CD14-positive monocyte (primary cell): ENCODE measurements around the gene MAST2. TPM values are rescaled to one million over a fixed set of nuclear protein-coding genes. Genes with fewer than 3 reads are reported as not detected.

Experiments
- DNase-seq, 3 donors: peaks; one replicate each; pipeline ENCODE4 v3.0.0-alpha.2; 2011 to 2022
- H2AFZ ChIP-seq: 2 replicates; pipeline ENCODE4 v1.6.0; 2012; ENCODE audit warnings: mild to moderate bottlenecking, low read depth, low read length, inconsistent platforms; ENCODE audit not compliant: insufficient read depth, poor library complexity, severe bottlenecking
- H3K27ac ChIP-seq, 2 donors: 1 replicate in 1 of 2; 2 replicates in 1 of 2; pipeline ENCODE4 v1.5.1; 2012 to 2013; ENCODE audit warnings: low read length in 2 of 2, control low read depth in 1 of 2, inconsistent platforms in 1 of 2, low read depth in 1 of 2, mild to moderate bottlenecking in 1 of 2
- H3K27me3 ChIP-seq, 2 donors: one replicate each; pipeline versions ENCODE4 v1.6.0 to v1.6.1; 2011 to 2013; ENCODE audit warnings: low read length in 2 of 2; ENCODE audit not compliant: control insufficient read depth in 2 of 2, insufficient read depth in 2 of 2
- H3K36me3 ChIP-seq, 2 donors: replicated peaks in 1 of 2; 1 replicate in 1 of 2; 2 replicates in 1 of 2; pipeline versions ENCODE4 v1.5.1 to v1.6.1; 2012 to 2013; ENCODE audit warnings: low read length in 2 of 2, control low read depth in 1 of 2, inconsistent platforms in 1 of 2, mild to moderate bottlenecking in 1 of 2; ENCODE audit not compliant: insufficient read depth in 2 of 2, control insufficient read depth in 1 of 2
- H3K4me1 ChIP-seq, 2 donors: 1 replicate in 1 of 2; 2 replicates in 1 of 2; pipeline versions ENCODE4 v1.5.1 to v1.6.1; 2012 to 2013; ENCODE audit warnings: low read length in 2 of 2, control low read depth in 1 of 2, inconsistent platforms in 1 of 2, mild to moderate bottlenecking in 1 of 2, moderate library complexity in 1 of 2; ENCODE audit not compliant: insufficient read depth in 2 of 2, control insufficient read depth in 1 of 2
- H3K4me2 ChIP-seq: replicated peaks from 2 replicates; pipeline ENCODE3; 2012; ENCODE audit warnings: low read length, moderate library complexity, mild to moderate bottlenecking; ENCODE audit not compliant: poor library complexity, severe bottlenecking; ENCODE audit errors: extremely low read depth
- H3K4me3 ChIP-seq, 3 experiments: fragments of 200-600 bp in 1 of 3; sonication (generic) in 1 of 3; replicated peaks in 1 of 3; 1 replicate in 2 of 3; 2 replicates in 1 of 3; pipeline ENCODE4 v1.5.1; 2011 to 2013; ENCODE audit warnings: low read length in 3 of 3, mild to moderate bottlenecking in 3 of 3, control low read depth in 2 of 3, low read depth in 2 of 3, inconsistent platforms in 1 of 3, moderate library complexity in 1 of 3
- H3K79me2 ChIP-seq: 2 replicates; pipeline ENCODE4 v1.6.0; 2012; ENCODE audit warnings: mild to moderate bottlenecking, control low read depth, inconsistent platforms, low read length, moderate library complexity; ENCODE audit not compliant: insufficient read depth
- H3K9ac ChIP-seq: 2 replicates; pipeline ENCODE4 v1.6.0; 2017; ENCODE audit warnings: low read length, mild to moderate bottlenecking; ENCODE audit not compliant: insufficient read depth, poor library complexity, severe bottlenecking
- H3K9me3 ChIP-seq, 2 donors: replicated peaks in 1 of 2; 1 replicate in 1 of 2; 2 replicates in 1 of 2; pipeline versions ENCODE4 v1.5.1 to v1.6.1; 2012 to 2013; ENCODE audit warnings: low read length in 2 of 2, control low read depth in 1 of 2; ENCODE audit not compliant: control insufficient read depth in 1 of 2, insufficient read depth in 1 of 2
- H4K20me1 ChIP-seq: 2 replicates; pipeline ENCODE4 v1.6.0; 2012; ENCODE audit warnings: mild to moderate bottlenecking, low read length, control low read depth, moderate library complexity; ENCODE audit not compliant: insufficient read depth
- H3K27ac Mint-ChIP-seq, 7 donors: one replicate each; pipeline ENCODE4 v1.8.0; 2020; ENCODE audit warnings: mild to moderate bottlenecking in 7 of 7, mixed read lengths in 7 of 7, moderate library complexity in 6 of 7, inconsistent platforms in 2 of 7
- H3K27me3 Mint-ChIP-seq, 3 donors: one replicate each; pipeline ENCODE4 v1.8.0; 2021 to 2022; ENCODE audit warnings: low read depth in 3 of 3, mild to moderate bottlenecking in 3 of 3, mixed read lengths in 3 of 3, moderate library complexity in 3 of 3, inconsistent platforms in 1 of 3
- H3K36me3 Mint-ChIP-seq, 2 donors: one replicate each; pipeline ENCODE4 v1.8.0; 2020; ENCODE audit warnings: mixed read lengths in 2 of 2, inconsistent platforms in 1 of 2, mild to moderate bottlenecking in 1 of 2
- H3K4me1 Mint-ChIP-seq: one replicate; pipeline ENCODE4 v1.8.0; 2020; ENCODE audit warnings: mild to moderate bottlenecking, mixed read lengths
- H3K4me3 Mint-ChIP-seq, 2 donors: one replicate each; pipeline ENCODE4 v1.8.0; 2020; ENCODE audit warnings: mild to moderate bottlenecking in 2 of 2, mixed read lengths in 2 of 2, moderate library complexity in 1 of 2
- H3K9me3 Mint-ChIP-seq, 7 donors: one replicate each; pipeline ENCODE4 v1.8.0; 2020 to 2022; ENCODE audit warnings: mixed read lengths in 7 of 7, mild to moderate bottlenecking in 6 of 7, moderate library complexity in 6 of 7, inconsistent platforms in 2 of 7
- WGBS: methylation state at CpG from one replicate; pipeline ENCODE4 v1.1.5; 2013; ENCODE audit warnings: missing lambda C conversion rate; ENCODE audit not compliant: insufficient coverage; 5-methylcytosine and 5-hydroxymethylcytosine counted together
- intact Hi-C, 2 donors: fragments of 100-400 bp; cut with micrococcal nuclease; formaldehyde crosslinking; loops; one replicate each; pipeline versions ENCODE4 v1.15.0 to v1.15.1; 2023
- polyA plus RNA-seq, 3 donors: library from polyadenylated mRNA; depleted of rRNA in 1 of 3; unstranded in 2 of 3; stranded (reverse) in 1 of 3; fragments of 300-500 nt in 2 of 3; fragments of >200 nt in 1 of 3; fragmentation: Illumina TruSeq in 2 of 3; gene quantifications; 1 replicate in 2 of 3; 2 replicates in 1 of 3; pipeline ENCODE4 v1.2.3, GENCODE V29; 2012 to 2021
- TF ChIP-seq, protein P1 (sequence below): fragments of 200-600 bp; IDR thresholded peaks from one replicate; pipeline ENCODE4 v1.8.0; 2022; ENCODE audit warnings: antibody characterized with exemption, mild to moderate bottlenecking

Gene MAST2
- polyA plus RNA-seq, 3 donors: 1.0 to 7.2 (median 2.5) TPM

DNA sequence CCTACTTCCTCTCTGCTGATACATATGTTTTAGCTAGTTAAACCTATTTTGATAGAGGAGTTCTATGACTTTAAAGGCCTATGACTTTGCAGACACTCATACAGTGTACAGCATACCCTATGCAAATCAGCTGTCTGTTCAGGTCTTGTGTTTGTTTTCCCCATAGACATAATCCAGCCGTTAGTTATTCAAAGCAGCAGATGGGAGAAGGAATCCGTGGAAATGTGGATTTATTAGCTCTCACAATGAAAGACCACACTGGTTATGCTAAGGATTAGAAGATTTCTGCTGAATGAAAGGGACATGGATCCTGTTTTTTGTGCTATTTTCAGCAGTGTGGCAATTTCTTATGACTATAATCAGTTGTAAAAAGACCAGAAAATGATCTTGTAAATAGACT, 59.8 kb downstream of the MAST2 start:
- no peaks in the 10 kb centered on the region for H3K9me3 ChIP-seq
- H3K27ac ChIP-seq: no peak overlapping the region
- TF ChIP-seq, protein P1, sequence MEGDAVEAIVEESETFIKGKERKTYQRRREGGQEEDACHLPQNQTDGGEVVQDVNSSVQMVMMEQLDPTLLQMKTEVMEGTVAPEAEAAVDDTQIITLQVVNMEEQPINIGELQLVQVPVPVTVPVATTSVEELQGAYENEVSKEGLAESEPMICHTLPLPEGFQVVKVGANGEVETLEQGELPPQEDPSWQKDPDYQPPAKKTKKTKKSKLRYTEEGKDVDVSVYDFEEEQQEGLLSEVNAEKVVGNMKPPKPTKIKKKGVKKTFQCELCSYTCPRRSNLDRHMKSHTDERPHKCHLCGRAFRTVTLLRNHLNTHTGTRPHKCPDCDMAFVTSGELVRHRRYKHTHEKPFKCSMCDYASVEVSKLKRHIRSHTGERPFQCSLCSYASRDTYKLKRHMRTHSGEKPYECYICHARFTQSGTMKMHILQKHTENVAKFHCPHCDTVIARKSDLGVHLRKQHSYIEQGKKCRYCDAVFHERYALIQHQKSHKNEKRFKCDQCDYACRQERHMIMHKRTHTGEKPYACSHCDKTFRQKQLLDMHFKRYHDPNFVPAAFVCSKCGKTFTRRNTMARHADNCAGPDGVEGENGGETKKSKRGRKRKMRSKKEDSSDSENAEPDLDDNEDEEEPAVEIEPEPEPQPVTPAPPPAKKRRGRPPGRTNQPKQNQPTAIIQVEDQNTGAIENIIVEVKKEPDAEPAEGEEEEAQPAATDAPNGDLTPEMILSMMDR: no peak
- peaks cover 0 to 2% (median 0%) of the 10 kb centered on the region in 7 donors for H3K9me3 Mint-ChIP-seq
- H3K4me1 Mint-ChIP-seq: peaks cover 2% of the 10 kb centered on the region
- peaks cover 0 to 2% (median 0%) of the 10 kb centered on the region in 3 donors for H3K27me3 Mint-ChIP-seq
- H3K4me1 ChIP-seq: no peaks in the 10 kb centered on the region
- no peak for DNase-seq
- H3K4me3 ChIP-seq: no peak overlapping the region
- no peaks in the 10 kb centered on the region for H4K20me1 ChIP-seq
- H3K36me3 Mint-ChIP-seq: peaks cover 2 to 5% of the 10 kb centered on the region in 2 donors
- no peak overlapping the region for H2AFZ ChIP-seq
- intact Hi-C loops: no loop called here
- no peaks in the 10 kb centered on the region for H3K27me3 ChIP-seq
- H3K36me3 ChIP-seq: no peaks in the 10 kb centered on the region
- no CpG with 5 or more reads among the region's 2 CpGs for WGBS
- H3K79me2 ChIP-seq: no peaks in the 10 kb centered on the region
- no peak overlapping the region for H3K27ac Mint-ChIP-seq
- H3K4me3 Mint-ChIP-seq: no peak overlapping the region
- H3K4me2 ChIP-seq: no peak overlapping the region
- no peak overlapping the region for H3K9ac ChIP-seq

DNA sequence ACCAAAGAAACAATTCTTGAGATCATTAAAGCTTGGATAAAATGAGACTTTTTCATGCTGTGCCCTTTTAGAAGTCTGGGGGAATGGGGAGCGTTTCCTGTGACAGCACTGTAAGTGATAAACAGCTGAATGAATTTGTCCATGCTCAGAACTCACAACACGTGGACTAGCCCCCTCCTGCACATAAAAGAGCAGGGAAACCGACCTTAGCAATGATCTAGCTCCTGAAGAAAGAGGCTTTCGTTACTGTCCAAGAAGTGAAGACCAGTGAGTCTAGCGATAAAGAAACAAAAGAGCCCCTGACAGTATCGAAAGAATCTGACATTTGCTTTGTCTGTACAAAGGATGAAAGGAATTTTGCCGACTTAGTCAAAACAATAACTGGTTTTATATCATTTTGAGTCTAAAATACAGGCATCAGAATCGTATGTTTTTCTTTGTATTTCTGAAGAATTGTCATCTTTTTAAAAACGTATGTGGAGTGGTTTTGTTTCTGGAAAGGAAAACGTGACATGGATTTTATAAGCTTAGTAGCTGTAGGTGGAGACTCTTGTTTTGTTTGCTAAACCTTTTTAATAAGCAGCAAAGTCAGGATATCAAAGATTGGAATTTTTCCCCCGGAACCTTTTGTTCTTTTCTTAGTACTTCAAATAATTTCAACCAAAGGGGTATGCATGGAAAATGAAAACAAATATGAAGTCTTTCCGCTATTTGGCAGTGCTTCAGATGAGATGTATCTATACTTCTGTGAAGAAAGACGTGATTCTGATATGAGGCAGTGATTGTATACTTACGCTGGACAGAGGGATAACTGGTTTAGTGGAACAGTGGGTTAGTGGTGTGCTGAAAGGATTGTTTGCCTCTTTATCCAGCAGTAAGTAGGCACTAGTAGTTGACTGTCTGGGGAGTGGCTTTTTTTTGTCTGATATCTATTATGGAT, 61.0 kb downstream of the MAST2 start:
- Mint-ChIP-seq H3K9me3 (no peaks in the 10 kb centered on the region), H3K36me3 (peaks cover 2 to 5% of the 10 kb centered on the region in 2 donors), H3K4me3 (no peak overlapping the region), H3K27ac (no peak overlapping the region), H3K27me3 (peaks cover 0 to 4% (median 2%) of the 10 kb centered on the region in 3 donors), H3K4me1 (peaks cover 2% of the 10 kb centered on the region)
- H3K79me2 ChIP-seq: no peaks in the 10 kb centered on the region
- no peaks in the 10 kb centered on the region for H3K27me3 ChIP-seq
- TF ChIP-seq, protein P1: no peak
- no peaks in the 10 kb centered on the region for H3K4me1 ChIP-seq
- no peaks in the 10 kb centered on the region for H3K36me3 ChIP-seq
- H3K27ac ChIP-seq: no peak overlapping the region
- no peak overlapping the region for H3K4me2 ChIP-seq
- H3K9ac ChIP-seq: no peak overlapping the region
- no peak overlapping the region for H2AFZ ChIP-seq
- no peaks in the 10 kb centered on the region for H3K9me3 ChIP-seq
- no peak overlapping the region for H3K4me3 ChIP-seq
- intact Hi-C loops: no loop called here
- WGBS: 96% methylated on average over 10 of the region's 14 CpGs
- H4K20me1 ChIP-seq: no peaks in the 10 kb centered on the region
- no peak for DNase-seq
